ENCODE results near the gene GIMAP5. TPM values are rescaled to one million over a fixed set of nuclear protein-coding genes. Genes with fewer than 3 reads are reported as not detected.

The GIMAP5 gene
- total and polyA plus RNA-seq, 9 of the 15 experiments (the other 6 are each of a cell fraction or from before 2014, with no cell fraction given), result 0.35 TPM; not detected in 8

DNA sequence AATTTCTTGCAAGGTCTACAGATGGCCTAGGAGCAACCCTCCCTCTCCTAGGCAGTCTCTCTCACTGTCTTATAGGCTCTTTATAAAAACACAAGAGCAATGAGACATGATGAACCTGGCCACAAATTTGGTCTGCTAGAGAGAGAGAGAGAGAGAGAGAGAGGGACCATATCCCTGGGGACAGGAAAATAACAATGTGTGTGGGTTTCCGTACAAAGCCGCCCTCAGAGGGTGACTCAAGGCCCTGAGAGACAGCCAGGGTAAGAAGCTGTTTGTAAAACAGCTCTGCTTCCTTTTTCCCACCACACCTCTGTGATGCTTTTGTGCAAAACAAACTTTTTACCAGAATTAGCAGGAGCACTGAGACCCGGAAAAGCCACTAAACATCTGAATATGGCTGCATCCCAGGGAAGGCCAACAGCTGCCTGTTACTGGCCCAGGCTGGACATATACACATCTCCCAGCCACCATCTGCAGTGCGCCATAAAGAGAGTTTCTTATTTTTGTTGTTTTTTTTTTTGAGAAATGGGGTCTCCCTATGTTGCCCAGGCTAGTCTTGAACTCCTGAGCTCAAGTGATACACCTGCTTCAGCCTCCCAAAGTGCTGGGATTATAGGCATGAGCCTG is 18.4 kb downstream of the GIMAP5 start (continued):
- TF ChIP-seq, protein P1, sequence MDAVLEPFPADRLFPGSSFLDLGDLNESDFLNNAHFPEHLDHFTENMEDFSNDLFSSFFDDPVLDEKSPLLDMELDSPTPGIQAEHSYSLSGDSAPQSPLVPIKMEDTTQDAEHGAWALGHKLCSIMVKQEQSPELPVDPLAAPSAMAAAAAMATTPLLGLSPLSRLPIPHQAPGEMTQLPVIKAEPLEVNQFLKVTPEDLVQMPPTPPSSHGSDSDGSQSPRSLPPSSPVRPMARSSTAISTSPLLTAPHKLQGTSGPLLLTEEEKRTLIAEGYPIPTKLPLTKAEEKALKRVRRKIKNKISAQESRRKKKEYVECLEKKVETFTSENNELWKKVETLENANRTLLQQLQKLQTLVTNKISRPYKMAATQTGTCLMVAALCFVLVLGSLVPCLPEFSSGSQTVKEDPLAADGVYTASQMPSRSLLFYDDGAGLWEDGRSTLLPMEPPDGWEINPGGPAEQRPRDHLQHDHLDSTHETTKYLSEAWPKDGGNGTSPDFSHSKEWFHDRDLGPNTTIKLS (IDR thresholded peaks at IDR 0.05; ENCODE audit: borderline replicate concordance, low read depth), result no peak
- no peak for TF ChIP-seq RHOXF2B (CRISPR knock-in tag; conservative IDR thresholded peaks at IDR 0.05)

DNA sequence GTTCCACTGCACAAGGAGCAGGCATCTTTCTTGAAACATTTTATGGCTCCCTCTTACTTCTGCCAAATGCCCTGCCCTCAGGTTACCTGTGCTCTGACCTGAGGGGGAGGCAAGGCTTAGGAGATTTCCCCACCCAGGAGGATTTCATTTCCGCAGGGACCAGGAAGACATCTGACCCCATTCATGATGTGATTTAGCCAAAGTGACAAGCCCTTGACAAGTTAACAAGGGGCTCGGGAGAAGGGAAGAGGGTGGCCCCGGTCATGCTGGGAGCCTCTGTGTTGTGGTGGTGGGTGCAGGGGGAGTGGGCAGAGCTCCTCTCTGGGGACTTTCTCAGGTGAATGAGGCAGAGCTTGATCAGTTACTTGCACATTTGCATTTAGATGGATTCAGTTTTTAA is 18.9 kb downstream of the GIMAP5 start:
- H3K9ac ChIP-seq (ENCODE audit: insufficient read depth in 1 of 2, low read depth in 2 of 2, low read length in 2 of 2), result no peak overlapping the region
- H3K27ac ChIP-seq (ENCODE audit: extremely low read depth, low read depth, low read length), result no peak overlapping the region
- ATAC-seq (no peak), FAIRE-seq (no peak), DNase-seq (ENCODE audit: extremely low read depth in 1 of 4, low spot score in 3 of 4) (peak in 1 of 4 experiments; percentile 3)
- H3K4me3 ChIP-seq, result no peak overlapping the region
- TF ChIP-seq ZFPM2 (CRISPR knock-in tag; IDR thresholded peaks at IDR 0.05) (no peak), MECOM (CRISPR knock-in tag; IDR thresholded peaks at IDR 0.05) (no peak), ATF7 (IDR thresholded peaks at IDR 0.05) (no peak), TCF3 (CRISPR knock-in tag; IDR thresholded peaks at IDR 0.05) (no peak)
- 0% methylated on average over 3 of the region's 3 CpGs for WGBS (ENCODE audit: insufficient coverage, low coverage, missing lambda C conversion rate)
- ChIA-PET CTCF (ENCODE audit: low intra/inter-chr PET ratio) (interaction anchor here (0.6 to 1.7 kb wide), 2 partner anchors 308 to 470 kb away, joined by 4 to 6 read pairs; no protein-coding TSS in a partner anchor), POLR2A (no interaction called here)
- H4K20me1 ChIP-seq (replicated peaks; ENCODE audit: control insufficient read depth, insufficient read depth, low read length), result no peaks in the 10 kb centered on the region
- H3K4me1 ChIP-seq (replicated peaks in 1 of 2; ENCODE audit: control insufficient read depth in 2 of 2, insufficient read depth in 2 of 2, low read length in 2 of 2), result no peaks in the 10 kb centered on the region
- no peaks in the 10 kb centered on the region for H3K9me1 ChIP-seq (ENCODE audit: control insufficient read depth, insufficient read depth, low read length)
- H3K9me3 ChIP-seq (replicated peaks; ENCODE audit: control insufficient read depth, insufficient read depth, low read depth, low read length), result no peaks in the 10 kb centered on the region
- H3K36me3 ChIP-seq (ENCODE audit: control insufficient read depth, insufficient read depth, low read length), result no peaks in the 10 kb centered on the region
- H3K79me2 ChIP-seq (ENCODE audit: control insufficient read depth, insufficient read depth, low read length), result no peaks in the 10 kb centered on the region
- intact Hi-C loops (cut with micrococcal nuclease), result loop anchor here (5.0 to 10.0 kb wide), 3 partner anchors 231 to 469 kb away; no protein-coding TSS in a partner anchor
- in situ Hi-C loops (cut with MboI), result loop anchor here (25.0 kb wide), 1 partner anchor 469 kb away; no protein-coding TSS in a partner anchor
- no peak overlapping the region for H2AFZ ChIP-seq (ENCODE audit: low read depth, low read length)
- no TSS peak for BruUV-seq (replicated peaks)
- H3K27me3 ChIP-seq (ENCODE audit: control insufficient read depth in 2 of 2, insufficient read depth in 2 of 2, low read length in 2 of 2), result peaks cover 2 to 11% of the 10 kb centered on the region in 2 experiments; a peak in 3 of 5 replicates
- no peak overlapping the region for H3K4me2 ChIP-seq (ENCODE audit: insufficient read depth, low read length)

All from K562 (cell line).